Thoracic aorta (tissue), 2 donors: ENCODE data around the gene PBX3. TPM values are rescaled to one million over a fixed set of nuclear protein-coding genes. Genes with fewer than 3 reads are reported as not detected.
"Not testable (repeated sequence)": the region's sequence is repeated elsewhere in the genome, so short reads cannot be mapped to it uniquely, and the experiment has no call there.

ENCODE experiments used
- ATAC-seq: fragments of 150-250 bp; one replicate; pipeline ENCODE4 v1.8.0; 2017; ENCODE audit warnings: low read depth; ENCODE audit not compliant: insufficient number of reproducible peaks, low FRiP score
- DNase-seq: peaks from one replicate; pipeline ENCODE4 v3.0.0-alpha.2; 2020; ENCODE audit warnings: low spot score
- H3K27ac ChIP-seq, 2 donors: fragments of 200-600 bp; sonication (generic); 1 replicate in 1 of 2; 2 replicates in 1 of 2; pipeline ENCODE4 v1.5.1; 2016; ENCODE audit warnings: mild to moderate bottlenecking in 2 of 2, moderate library complexity in 2 of 2
- H3K27me3 ChIP-seq: fragments of 200-600 bp; sonication (generic); replicated peaks from 2 replicates; pipeline ENCODE4 v1.6.0; 2016; ENCODE audit warnings: mild to moderate bottlenecking; ENCODE audit not compliant: insufficient read depth
- H3K36me3 ChIP-seq: fragments of 200-600 bp; sonication (generic); one replicate; pipeline ENCODE4 v1.5.1; 2016
- H3K4me1 ChIP-seq, 2 donors: fragments of 200-600 bp; sonication (generic); 1 replicate in 1 of 2; 2 replicates in 1 of 2; pipeline versions ENCODE4 v1.5.1 to v1.6.0; 2016; ENCODE audit warnings: low read depth in 2 of 2, mild to moderate bottlenecking in 1 of 2; ENCODE audit not compliant: control insufficient read depth in 1 of 2
- H3K4me3 ChIP-seq: fragments of 200-600 bp; sonication (generic); 2 replicates; pipeline ENCODE4 v1.5.1; 2016; ENCODE audit warnings: mild to moderate bottlenecking
- H3K9me3 ChIP-seq: fragments of 200-600 bp; sonication (generic); 2 replicates; pipeline ENCODE4 v1.5.1; 2016
- CTCF ChIP-seq: fragments of 200-600 bp; sonication (generic); IDR thresholded peaks from one replicate; pipeline ENCODE4 v1.5.1; 2019; ENCODE audit warnings: antibody characterized with exemption
- total RNA-seq, 2 donors: library from RNA; depleted of rRNA; stranded (reverse); fragments of >200 nt; gene quantifications; one replicate each; pipeline versions ENCODE4 v1.1.0 to v1.2.3, GENCODE V29; 2016

Gene PBX3
- total RNA-seq, 2 donors from 2014 or later = 23.9 to 34.8 TPM

GRCh38 chr9:125820100-125820804 lies 73.1 kb downstream of the PBX3 start:
- H3K4me1 ChIP-seq = no peaks in the 10 kb centered on the region
- H3K9me3 ChIP-seq = no peaks in the 10 kb centered on the region
- no peaks in the 10 kb centered on the region for H3K27me3 ChIP-seq
- no peak overlapping the region for H3K4me3 ChIP-seq
- DNase-seq (no peak), ATAC-seq (no peak)
- no peak for TF ChIP-seq CTCF
- H3K36me3 ChIP-seq = no peaks in the 10 kb centered on the region
- H3K27ac ChIP-seq = no peak overlapping the region

GRCh38 chr9:125821078-125821477 lies 73.9 kb downstream of the PBX3 start:
- no peak overlapping the region for H3K4me3 ChIP-seq
- no peaks in the 10 kb centered on the region for H3K4me1 ChIP-seq
- no peak for TF ChIP-seq CTCF
- ATAC-seq (no peak), DNase-seq (no peak)
- no peaks in the 10 kb centered on the region for H3K36me3 ChIP-seq
- H3K27ac ChIP-seq = no peak overlapping the region
- H3K27me3 ChIP-seq = no peaks in the 10 kb centered on the region
- no peaks in the 10 kb centered on the region for H3K9me3 ChIP-seq

GRCh38 chr9:125822160-125822559 lies 75.0 kb downstream of the PBX3 start:
- Histone ChIP-seq H3K27ac (no peak overlapping the region), H3K4me1 (no peaks in the 10 kb centered on the region), H3K4me3 (no peak overlapping the region), H3K27me3 (no peaks in the 10 kb centered on the region), H3K9me3 (no peaks in the 10 kb centered on the region), H3K36me3 (no peaks in the 10 kb centered on the region)
- no peak for DNase-seq
- no peak for ATAC-seq
- TF ChIP-seq CTCF = no peak

GRCh38 chr9:125822902-125823301 lies 75.7 kb downstream of the PBX3 start:
- Histone ChIP-seq H3K4me1 (no peaks in the 10 kb centered on the region), H3K27me3 (no peaks in the 10 kb centered on the region), H3K36me3 (no peaks in the 10 kb centered on the region), H3K27ac (no peak overlapping the region), H3K4me3 (no peak overlapping the region), H3K9me3 (no peaks in the 10 kb centered on the region)
- ATAC-seq (no peak), DNase-seq (no peak)
- no peak for TF ChIP-seq CTCF

- not testable (repeated sequence) for H3K36me3 ChIP-seq, ATAC-seq, H3K27ac ChIP-seq, H3K4me1 ChIP-seq, H3K9me3 ChIP-seq, H3K27me3 ChIP-seq, DNase-seq
- H3K4me3 ChIP-seq = peak overlapping the region; percentile 45
Measured at GRCh38 chr9:125823874-125824406, 76.8 kb downstream of the PBX3 start.

- no peak for TF ChIP-seq CTCF
- DNase-seq = no peak
- H3K9me3 ChIP-seq = no peaks in the 10 kb centered on the region
- H3K27me3 ChIP-seq = no peaks in the 10 kb centered on the region
- H3K27ac ChIP-seq = no peak overlapping the region
- no peak overlapping the region for H3K4me3 ChIP-seq
- ATAC-seq = no peak
- H3K36me3 ChIP-seq = no peaks in the 10 kb centered on the region
- H3K4me1 ChIP-seq = no peaks in the 10 kb centered on the region
Measured at GRCh38 chr9:125825762-125826161, 78.6 kb downstream of the PBX3 start.
